T1000 (cell line): Measurements from ENCODE around the gene SNRPB.
"Not testable (repeated sequence)": the region's sequence is repeated elsewhere in the genome, so short reads cannot be mapped to it uniquely, and the experiment has no call there.

Experiments used
- DNase-seq: peaks from one replicate; lab custom pipeline; 2025; ENCODE audit warnings: mixed read lengths; lab: John Stamatoyannopoulos, UW

Gene SNRPB

DNA sequence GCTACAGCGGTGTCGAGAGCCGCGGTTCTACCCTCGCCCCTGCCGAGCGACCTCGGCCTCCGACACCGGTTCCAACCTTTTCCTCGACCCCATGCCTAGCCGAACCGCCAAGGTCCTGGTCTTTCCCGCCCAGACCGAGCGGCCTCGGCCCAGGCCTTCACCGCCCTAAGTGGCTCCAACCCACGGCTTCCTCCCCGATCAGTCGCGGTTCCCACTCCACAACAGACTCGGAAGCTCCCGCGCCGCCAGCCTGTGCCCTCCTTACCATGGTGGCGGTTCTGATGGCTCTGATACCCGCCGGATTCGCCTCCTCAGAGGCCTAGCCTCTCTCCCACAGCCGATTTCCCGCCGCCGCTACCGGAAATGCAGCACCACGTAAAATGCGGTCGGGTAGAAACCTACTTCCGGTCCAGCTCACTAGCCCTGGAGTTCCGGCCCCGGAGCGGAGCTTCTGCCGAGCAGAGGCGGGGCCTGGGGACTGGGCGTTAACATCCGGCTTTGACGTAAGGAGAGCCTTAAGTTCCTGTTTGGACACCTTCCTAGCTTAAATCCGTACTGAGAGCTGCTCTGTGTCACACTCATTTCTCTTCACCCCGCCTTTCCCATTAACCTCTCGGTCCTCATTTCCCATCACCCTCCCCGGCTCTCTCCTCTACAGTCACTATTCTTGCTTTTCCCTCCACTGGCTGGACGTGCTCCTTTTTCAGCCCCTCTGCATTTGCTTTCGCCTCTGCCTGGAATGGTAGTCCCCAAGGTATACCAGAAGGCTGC lies at the start of gene SNRPB:
TSS of gene SNRPB (minus strand) at position 367 of the 771 bp plus-strand sequence. CDS start at position 268, 99 bp downstream.
- peak; percentile 94 for DNase-seq

DNA sequence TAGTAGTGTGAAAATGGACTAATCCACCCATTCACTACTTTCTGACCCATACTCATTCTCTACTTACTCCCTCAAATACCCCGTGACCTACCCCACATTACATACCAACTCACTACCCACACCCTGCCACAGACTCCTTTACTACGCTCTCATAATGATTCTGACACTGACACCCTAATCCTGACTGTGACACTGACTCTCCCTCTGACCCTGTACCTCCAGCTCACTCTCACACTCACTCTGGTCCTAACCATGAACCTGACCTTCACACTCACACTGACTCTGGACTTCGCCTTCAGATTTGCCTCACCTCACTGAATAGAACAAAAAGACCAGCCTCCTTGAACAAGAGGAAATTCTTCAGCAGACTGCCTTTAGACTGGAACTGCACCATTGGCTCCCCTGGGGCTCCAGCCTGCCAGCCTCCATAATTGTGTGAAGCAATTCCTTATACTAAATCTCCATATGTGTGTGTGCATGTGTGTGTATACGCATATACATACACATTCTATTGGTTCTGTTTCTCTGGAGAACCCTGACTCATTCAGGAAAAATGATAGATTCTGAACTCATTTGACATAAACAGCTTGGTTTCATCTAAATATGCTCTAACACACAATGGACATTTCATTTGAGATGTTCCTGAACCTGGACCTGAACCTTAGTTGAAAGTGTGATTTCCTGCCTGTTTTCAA lies 48.7 kb upstream of the SNRPB start:
- DNase-seq: no peak

DNA sequence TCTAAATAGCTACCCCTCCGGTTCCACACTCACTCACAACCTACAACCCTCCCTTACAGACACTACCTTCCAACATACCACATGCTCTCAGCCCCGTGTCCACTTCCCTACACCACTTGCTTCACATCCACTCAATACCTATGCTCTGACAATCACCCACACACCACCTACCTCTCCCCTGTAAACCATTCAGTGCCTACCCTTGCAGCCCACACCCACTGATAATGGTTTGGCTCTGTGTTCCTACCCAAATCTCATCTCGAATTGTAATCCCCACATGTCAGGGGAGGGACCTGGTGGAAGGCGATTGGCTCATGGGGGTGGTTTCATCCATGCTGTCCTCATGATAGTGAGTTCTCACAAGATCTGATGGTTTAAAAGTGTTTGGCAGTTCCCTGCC lies 48.0 kb upstream of the SNRPB start:
- DNase-seq: no peak

DNA sequence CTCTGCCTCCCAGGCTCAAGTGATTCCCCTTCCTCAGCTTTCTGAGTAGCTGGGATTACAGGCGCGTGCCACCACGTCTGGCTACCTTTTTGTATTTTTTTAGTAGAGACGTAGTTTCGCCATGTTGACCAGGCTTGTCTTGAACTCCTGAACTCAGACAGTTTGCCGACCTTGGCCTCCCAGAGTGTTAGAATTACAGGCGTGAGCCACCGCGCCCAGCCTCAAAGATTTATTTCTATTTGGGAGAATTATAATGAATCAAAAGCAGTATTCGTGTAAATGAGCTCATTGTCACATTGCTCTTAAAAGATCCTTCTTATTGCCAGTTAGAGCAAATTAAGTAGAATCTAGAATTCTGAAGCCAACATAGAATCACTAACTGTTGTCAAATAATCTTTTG lies 47.5 kb upstream of the SNRPB start:
- DNase-seq: no peak

DNA sequence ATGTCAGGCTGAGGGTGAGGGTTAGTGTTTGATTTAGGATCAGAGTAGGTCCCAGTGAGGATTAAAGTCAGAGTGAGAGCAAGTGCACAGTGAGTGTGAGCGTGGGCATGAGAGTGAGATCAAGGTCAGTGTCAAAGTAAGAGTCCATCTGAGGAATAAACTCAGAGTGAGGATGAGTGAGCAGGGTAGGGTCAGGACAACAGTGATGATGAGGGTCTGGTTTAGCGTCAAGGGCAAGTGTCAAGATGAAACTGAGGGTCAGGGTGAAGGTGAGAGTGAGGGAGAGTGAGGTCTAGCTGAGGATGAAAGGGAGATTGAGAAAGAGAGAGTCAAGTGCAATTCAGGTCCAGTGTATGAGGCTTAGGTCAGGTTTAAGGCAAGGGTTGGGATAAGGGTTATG lies 45.8 kb upstream of the SNRPB start:
- DNase-seq: no peak

DNA sequence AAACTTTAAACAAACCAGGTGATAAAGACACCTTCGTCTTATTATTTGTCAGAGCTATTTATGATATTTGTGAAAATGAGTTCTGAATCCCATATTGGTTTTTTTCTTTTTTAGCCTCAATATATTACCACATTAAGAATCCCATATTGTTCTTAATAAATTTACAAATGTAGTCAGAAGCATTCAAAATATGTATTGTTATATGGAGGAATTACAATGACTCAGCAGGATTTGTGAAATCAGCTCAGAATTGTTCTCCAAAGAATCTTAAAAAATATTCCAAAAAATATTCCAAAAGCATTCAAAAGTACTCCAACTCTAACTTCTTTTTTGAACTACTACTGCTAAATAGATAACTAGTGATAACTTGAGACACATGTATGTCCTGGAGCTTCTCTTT lies 44.6 kb upstream of the SNRPB start:
- no peak for DNase-seq

DNA sequence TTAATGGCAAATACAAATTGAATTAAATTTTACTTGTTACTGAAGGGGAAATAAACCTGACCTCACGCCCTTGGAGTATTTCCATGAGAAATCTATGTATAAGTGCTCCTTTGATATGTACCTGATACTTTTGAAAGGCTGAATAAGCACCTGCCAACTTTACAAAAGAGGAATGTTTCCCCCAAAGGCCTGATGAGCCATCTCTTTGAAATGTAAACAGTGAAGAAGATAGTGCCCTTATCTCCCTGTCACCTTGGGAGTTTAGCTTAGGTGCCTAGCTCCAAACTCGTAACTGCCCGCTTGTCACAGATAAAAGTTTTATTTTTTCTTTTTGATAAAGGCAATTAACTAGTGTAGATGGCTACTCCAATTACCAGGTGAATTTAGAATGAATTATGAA lies 39.2 kb upstream of the SNRPB start:
- DNase-seq: no peak

DNA sequence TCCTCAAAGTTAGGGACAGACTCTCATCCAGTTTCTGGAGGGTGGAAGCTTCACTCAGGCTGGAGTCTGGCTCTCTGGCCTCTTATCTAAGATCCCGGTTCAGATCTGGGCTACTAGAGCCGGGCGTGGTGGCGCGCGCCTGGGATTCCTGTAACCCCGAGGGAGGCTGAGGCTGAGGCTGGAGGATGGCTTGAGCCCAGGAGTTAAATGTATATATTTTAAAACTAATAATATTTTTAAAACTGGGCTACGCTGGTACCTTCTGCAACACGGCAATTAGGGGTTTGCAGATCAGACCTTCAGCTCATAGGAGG lies 38.8 kb upstream of the SNRPB start:
- DNase-seq: no peak

DNA sequence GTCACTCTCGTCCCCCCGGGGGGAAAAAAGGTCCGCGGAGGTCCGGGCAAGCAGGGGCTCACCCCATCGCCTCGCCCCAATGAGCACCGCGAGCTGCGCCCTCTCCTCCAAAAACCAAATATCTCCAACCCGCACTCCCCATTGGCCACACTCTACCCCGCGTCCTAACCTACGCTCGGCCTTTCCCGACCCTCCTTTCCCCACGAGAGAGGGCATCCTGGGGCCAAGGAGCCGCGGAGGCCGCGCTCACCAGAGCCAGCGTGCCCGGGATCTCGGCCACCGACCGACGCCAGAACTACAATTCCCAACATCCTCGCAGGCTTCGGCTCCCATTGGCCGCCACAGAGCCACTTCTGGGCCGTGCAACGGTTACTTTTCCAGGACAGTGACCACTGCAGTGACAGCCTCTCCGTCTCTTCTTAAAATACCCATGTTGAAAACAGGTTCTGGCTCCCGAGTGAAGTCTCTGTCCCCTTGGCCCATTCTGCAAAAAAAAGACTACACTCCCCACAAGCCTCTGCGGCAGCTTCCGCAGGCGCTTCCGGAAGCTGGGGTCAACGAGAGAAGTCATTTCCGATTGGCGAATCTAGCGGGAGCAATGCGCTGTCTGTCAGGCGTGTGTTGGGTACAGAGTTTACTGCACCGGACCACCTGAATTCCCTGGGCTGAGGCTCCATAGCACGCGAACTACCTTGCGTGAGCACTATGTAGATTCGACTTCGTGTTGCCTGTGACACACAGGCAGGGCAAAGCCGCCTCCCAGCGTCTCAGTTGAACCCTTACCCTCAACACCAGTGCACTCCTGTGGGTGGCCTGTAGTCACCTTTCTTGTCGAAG lies 38.3 kb upstream of the SNRPB start, which contains the start of gene ZNF343:
TSS of gene ZNF343 (minus strand) at position 285 of the 837 bp plus-strand sequence. CDS start 15,020 bp downstream, outside the sequence.
- DNase-seq: peak; percentile 71

DNA sequence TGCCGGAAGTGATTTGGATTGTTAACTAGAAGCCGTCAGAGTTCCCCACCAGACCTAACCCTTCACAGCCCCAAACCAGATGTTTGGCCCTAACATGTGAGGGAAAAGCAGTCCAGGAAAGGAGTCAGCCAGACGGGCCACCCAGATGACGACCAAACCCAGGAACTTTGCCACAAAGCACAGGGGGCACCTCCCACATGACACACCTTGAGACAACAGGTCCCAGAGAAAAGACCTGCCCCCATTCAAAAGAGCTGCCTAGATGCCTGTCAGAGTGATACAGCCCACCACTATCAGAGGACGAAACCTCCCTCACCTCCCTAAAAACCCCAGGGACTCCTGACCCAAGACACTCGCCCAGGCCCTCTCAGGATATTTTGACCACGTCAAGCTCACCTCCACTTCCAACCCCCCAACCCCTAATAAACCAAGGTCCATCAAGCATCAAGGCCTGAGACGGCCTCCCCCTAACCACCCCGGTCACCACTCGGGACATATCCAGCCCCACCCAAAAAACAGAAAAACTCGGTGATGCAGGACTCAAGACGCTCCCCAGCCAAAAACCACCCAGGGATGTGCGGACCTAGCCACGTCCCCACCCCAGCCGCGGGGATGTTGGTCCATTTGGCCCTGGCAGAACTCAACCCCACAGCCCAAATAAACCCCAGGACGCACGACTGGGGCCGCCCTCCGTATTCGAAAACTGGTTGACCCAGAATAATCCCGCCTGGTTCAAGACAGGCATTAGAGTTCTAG lies 37.5 kb upstream of the SNRPB start:
- DNase-seq: no peak

DNA sequence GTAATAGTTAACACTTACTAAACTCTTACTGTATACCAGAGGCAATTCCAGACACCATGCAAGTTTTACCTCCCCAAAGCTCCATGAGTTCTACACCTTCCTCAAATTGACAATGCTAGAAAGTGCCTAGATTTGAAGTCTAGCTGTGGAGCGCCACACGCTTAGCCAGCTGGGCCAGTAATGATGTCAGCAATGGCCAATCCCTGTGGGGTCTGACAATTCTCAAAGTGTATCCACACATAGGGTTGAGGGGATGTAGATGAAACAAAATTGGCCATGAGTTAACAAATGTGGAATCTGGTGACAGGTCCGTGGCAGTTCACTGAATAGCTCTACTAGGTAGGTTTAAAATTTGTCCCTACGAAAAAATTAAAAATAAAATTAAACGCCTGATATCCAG lies 36.9 kb upstream of the SNRPB start:
- no peak for DNase-seq

DNA sequence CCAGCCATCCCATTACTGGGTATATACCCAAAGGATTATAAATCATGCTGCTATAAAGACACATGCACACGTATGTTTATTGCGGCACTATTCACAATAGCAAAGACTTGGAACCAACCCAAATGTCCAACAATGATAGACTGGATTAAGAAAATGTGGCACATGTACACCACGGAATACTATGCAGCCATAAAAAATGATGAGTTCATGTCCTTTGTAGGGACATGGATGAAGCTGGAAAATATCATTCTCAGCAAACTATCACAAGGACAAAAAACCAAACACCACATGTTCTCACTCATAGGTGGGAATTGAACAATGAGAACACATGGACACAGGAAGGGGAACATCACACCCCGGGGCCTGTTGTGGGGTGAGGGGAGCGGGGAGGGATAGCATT lies 35.8 kb upstream of the SNRPB start:
- DNase-seq: not testable (repeated sequence)

DNA sequence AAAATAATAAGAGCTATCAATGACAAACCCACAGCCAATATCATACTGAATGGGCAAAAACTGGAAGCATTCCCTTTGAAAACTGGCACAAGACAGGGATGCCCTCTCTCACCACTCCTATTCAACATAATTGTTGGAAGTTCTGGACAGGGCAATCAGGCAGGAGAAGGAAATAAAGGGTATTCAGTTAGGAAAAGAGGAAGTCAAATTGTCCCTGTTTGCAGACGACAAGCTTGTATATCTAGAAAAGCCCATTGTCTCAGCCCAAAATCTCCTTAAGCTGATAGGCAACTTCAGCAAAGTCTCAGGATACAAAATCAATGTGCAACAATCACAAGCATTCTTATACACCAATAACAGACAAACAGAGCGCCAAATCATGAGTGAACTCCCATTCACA lies 34.2 kb upstream of the SNRPB start:
- not testable (repeated sequence) for DNase-seq

DNA sequence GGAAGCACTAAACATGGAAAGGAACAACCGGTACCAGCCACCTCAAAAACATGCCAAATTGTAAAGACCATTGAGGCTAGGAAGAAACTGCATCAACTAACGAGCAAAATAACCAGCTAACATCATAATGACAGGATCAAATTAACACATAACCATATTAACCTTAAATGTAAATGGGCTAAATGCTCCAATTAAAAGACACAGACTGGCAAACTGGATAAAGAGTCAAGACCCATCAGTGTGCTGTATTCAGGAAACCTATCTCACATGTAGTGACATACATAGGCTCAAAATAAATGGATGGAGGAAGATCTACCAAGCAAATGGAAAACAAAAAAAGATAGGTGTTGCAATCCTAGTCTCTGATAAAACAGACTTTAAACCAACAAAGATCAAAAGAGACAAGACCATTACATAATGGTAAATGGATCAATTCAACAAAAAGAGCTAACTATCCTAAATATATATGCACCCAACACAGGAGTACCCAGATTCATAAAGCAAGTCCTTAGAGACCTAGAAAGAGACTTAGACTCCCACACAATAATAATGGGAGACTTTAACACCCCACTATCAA lies 32.3 kb upstream of the SNRPB start:
- not testable (repeated sequence) for DNase-seq

DNA sequence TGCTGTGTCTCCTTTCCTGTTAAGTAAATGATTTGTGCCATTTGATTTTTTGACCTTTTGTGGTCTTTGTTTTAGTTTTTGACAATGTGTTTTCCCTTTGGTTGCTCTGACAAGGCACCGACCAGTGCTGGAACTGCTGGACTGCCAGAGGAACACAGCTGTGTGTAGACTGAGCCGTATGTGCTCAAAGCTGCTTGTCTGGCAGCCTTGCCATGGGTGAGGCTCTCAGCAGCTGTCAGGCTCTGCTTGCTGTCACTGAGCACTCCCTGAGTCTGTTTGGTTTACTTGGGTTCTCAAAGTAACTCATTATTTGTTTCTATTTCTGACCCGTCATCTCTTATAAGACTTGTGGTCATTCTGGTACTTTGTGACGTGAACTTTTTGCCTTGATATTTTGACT lies 15.1 kb upstream of the SNRPB start:
- DNase-seq: no peak

DNA sequence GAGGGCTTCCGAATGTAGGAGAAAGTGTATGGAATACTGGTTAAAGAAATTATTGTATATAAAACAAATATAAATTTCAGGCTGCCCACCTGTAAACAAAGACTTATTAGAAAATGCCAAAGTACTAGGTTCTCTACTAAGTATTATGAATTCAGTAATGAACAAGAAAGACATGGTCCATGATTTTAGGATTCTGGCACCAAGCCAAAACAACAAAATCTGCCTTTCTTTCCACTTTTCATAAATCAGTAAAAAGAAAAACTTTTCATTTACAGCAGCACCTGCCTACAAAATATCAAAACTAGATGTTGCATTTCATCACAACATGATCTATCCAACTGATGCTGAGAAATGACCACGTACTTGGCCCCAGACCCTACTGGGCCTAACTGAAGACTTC lies 14.5 kb upstream of the SNRPB start:
- DNase-seq: no peak

DNA sequence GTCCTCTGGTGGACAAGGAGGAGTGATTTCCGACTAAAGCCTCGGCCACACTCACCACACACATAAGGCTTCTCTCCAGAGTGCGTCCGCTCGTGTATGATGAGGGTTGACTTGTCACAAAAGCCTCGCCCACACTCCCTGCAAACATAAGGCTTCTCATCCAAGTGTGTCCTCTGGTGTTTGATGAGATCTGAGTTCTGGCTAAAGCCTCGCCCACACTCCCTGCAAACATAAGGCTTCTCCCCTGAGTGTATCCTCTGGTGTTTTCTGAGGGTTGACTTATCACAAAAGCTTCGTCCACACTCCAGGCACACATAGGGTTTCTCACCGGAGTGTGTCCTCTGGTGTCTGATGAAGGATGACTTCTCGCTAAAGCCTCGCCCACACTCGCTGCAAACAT lies 12.9 kb upstream of the SNRPB start:
- no peak for DNase-seq

DNA sequence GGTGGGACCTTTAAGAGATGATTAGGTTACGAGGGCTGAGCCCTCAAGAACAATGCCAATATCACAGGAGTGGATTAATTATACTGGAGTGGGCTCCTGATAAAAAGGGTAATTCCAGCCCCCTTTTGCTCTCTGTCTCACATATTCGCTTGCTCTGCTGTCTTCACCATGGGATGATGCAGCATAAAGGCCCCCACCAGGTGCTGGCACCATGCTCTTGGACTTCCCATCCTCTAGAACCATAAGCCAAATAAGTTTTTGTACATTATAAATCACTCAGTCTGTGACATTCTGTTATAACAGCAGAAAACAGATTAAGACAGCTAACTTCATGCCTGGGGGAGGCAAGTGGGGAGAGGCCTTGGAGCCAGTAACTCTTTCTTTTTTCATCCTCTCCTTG lies 9.8 kb upstream of the SNRPB start:
- no peak for DNase-seq

DNA sequence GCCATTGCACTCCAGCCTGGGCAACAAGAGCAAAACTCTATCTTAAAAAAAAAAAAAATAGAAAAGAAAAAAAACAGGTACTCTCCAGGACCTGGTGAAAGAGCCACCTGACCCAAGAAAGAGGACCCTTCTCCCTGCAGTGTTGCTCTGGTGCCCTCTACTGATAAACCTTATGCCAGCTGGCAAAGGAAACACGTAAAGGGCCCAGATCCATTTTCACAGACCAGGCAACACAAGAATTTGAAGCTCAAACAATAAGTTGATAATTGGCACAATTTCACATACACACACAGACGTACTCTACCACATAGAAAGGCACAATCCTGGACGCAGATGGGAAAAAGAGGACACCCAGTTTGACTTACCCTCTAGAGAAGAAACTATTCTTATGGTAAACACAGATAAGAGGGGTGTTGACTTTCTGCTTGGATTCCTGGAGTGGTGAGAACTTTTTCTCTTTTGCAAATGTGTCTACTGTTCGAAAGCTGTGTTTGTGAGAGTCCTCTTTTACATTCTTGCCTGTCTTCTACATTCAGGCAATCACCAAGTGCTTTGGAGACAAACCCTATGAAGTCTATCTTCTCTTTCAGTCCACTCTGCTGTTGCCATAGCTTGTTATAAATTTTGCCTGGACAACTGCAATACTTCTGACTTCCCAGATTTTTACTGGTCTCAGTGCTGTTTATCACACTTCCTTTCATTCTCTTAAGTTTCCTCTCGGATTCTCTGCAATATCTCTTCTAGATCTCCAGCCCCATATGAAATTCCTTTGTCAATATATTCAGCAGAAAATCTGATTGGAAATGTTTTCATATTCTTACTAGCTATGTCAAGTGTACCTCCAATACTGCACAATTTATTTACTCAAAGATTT lies 6.4 kb upstream of the SNRPB start:
- no peak for DNase-seq

DNA sequence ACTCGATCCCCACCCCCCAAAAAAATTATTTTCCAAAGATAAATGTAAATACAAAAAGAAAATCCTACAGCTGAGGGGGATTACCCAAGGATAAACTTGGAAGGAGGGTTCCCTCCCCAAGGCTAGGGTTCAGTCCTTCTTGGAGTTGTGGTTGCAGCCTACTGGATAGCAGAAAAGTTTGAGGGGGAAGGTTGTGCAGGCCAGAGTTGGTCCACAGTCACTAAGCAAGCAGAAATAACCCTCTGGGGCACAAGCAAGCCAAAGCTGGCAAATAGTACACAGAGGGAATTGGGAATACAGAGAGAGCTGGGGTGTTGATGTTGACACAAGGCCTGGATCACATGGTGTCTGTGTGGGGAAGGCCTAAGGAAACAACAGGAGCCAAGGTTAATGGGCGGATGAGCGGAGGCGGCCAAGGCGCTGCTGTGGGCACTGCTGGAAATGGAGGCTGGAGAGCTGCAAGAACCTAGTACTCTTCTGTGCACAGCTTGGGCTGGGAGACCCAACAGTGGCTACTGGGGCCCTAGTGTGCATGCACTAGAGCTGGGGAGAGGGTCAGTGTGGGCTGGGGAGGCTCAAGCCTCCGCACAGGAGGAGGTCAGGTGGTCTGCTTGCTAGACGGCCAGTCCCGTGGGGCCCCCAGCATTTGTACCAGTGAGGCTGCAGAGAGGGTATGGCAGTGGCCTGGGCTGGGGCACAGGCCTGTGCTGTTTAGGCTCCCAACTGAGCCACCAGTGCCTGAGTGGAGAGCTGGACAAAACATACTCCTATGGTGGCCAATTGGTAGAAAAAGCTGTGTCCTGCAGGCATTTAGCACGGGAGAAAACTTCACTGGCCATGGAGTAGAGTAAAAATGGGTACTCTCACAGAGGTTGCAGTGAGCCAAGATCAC lies 5.5 kb upstream of the SNRPB start:
- DNase-seq: no peak
